CD4-positive, alpha-beta T cell treated with Interleukin-10 for 1 hour (primary cell): ENCODE measurements around the gene LRIF1.
"Not testable (repeated sequence)": the region's sequence is repeated elsewhere in the genome, so short reads cannot be mapped to it uniquely, and the experiment has no call there.

Experiments used
- DNase-seq: peaks from one replicate; pipeline ENCODE4 v3.0.0-alpha.2; 2020

Gene LRIF1

GRCh38 chr1:110963691-110964454 lies at the start of gene LRIF1:
TSS of gene LRIF1 (minus strand) at chr1:110963922. CDS start at chr1:110963688, 234 bp downstream.
- DNase-seq = peak; percentile 100

GRCh38 chr1:111008031-111008430 lies 44.3 kb upstream of the LRIF1 start:
- no peak for DNase-seq

- DNase-seq = no peak
These were observed 42.8 kb upstream of the LRIF1 start for GRCh38 chr1:111006556-111006955.

GRCh38 chr1:110999607-111000006 lies 35.9 kb upstream of the LRIF1 start:
- not testable (repeated sequence) for DNase-seq

- DNase-seq = peak; percentile 56
These were observed 28.6 kb upstream of the LRIF1 start for GRCh38 chr1:110992329-110992728.

- not testable (repeated sequence) for DNase-seq
These were observed 27.6 kb upstream of the LRIF1 start for GRCh38 chr1:110991295-110991694.

GRCh38 chr1:110990541-110990940 lies 26.8 kb upstream of the LRIF1 start:
- DNase-seq = no peak

- no peak for DNase-seq
These were observed 22.7 kb upstream of the LRIF1 start for GRCh38 chr1:110986407-110986891.

GRCh38 chr1:110982320-110982719 lies 18.6 kb upstream of the LRIF1 start:
- peak; percentile 45 for DNase-seq

- DNase-seq = no peak
These were observed 15.4 kb upstream of the LRIF1 start for GRCh38 chr1:110979154-110979553.

GRCh38 chr1:110976089-110976488 lies 12.4 kb upstream of the LRIF1 start:
- DNase-seq = no peak

- DNase-seq = no peak
These were observed 11.5 kb upstream of the LRIF1 start for GRCh38 chr1:110975265-110975664.

GRCh38 chr1:110967256-110967655 lies 3.5 kb upstream of the LRIF1 start:
- no peak for DNase-seq

- no peak for DNase-seq
These were observed 757 bp upstream of the LRIF1 start for GRCh38 chr1:110964455-110964903.

- DNase-seq = peak; percentile 80
These were observed 631 bp downstream of the LRIF1 start for GRCh38 chr1:110962892-110963690.

- DNase-seq = no peak
These were observed 1.8 kb downstream of the LRIF1 start for GRCh38 chr1:110961902-110962301.

- DNase-seq = no peak
These were observed 2.8 kb downstream of the LRIF1 start for GRCh38 chr1:110960777-110961420.

GRCh38 chr1:110957798-110958197 lies 5.9 kb downstream of the LRIF1 start:
- no peak for DNase-seq

GRCh38 chr1:110956586-110956985 lies 7.1 kb downstream of the LRIF1 start:
- DNase-seq = no peak

GRCh38 chr1:110953031-110953430 lies 10.7 kb downstream of the LRIF1 start:
- no peak for DNase-seq

GRCh38 chr1:110952031-110952430 lies 11.7 kb downstream of the LRIF1 start:
- DNase-seq = no peak

- no peak for DNase-seq
These were observed 12.6 kb downstream of the LRIF1 start for GRCh38 chr1:110951161-110951560.
